Smooth muscle cell (in vitro differentiated cells): ENCODE data around the gene SYNDIG1L. TPM values are rescaled to one million over a fixed set of nuclear protein-coding genes. Genes with fewer than 3 reads are reported as not detected.

Source experiments
- DNase-seq: peaks from one replicate; lab custom pipeline; 2025; ENCODE audit not compliant: unreplicated experiment; lab: John Stamatoyannopoulos, UW
- H2AFZ ChIP-seq: fragments of 200-600 bp; sonication (generic); 2 replicates; pipeline ENCODE4 v1.6.0; 2016; ENCODE audit warnings: antibody characterized with exemption, low read depth, mild to moderate bottlenecking
- H3F3A ChIP-seq: fragments of 200-600 bp; sonication (generic); 2 replicates; pipeline ENCODE4 v1.6.0; 2017; ENCODE audit warnings: antibody characterized with exemption, low read depth
- H3K27ac ChIP-seq: fragments of 200-600 bp; sonication (generic); 2 replicates; pipeline ENCODE4 v1.5.1; 2016; ENCODE audit warnings: low read depth, mild to moderate bottlenecking
- H3K27me3 ChIP-seq: fragments of 200-600 bp; sonication (generic); 2 replicates; pipeline ENCODE4 v1.6.1; 2016; ENCODE audit warnings: low read depth, mild to moderate bottlenecking
- H3K36me3 ChIP-seq: fragments of 200-600 bp; sonication (generic); 2 replicates; pipeline ENCODE4 v1.5.1; 2016; ENCODE audit warnings: low read depth
- H3K4me1 ChIP-seq: fragments of 200-600 bp; sonication (generic); 2 replicates; pipeline ENCODE4 v1.5.1; 2016; ENCODE audit warnings: low read depth
- H3K4me2 ChIP-seq: fragments of 200-600 bp; sonication (generic); 2 replicates; pipeline ENCODE4 v1.6.0; 2016; ENCODE audit warnings: mild to moderate bottlenecking
- H3K4me3 ChIP-seq: fragments of 200-600 bp; sonication (generic); 2 replicates; pipeline ENCODE4 v1.5.1; 2016; ENCODE audit warnings: mild to moderate bottlenecking
- H3K79me2 ChIP-seq: fragments of 200-600 bp; sonication (generic); 2 replicates; pipeline ENCODE4 v1.6.0; 2016; ENCODE audit warnings: low read depth, mild to moderate bottlenecking
- H3K9ac ChIP-seq: fragments of 200-600 bp; sonication (generic); 2 replicates; pipeline ENCODE4 v1.6.0; 2016; ENCODE audit warnings: low read depth
- H3K9me3 ChIP-seq: fragments of 200-600 bp; sonication (generic); replicated peaks from 2 replicates; pipeline ENCODE4 v1.5.1; 2016; ENCODE audit warnings: low read depth
- H4K20me1 ChIP-seq: fragments of 200-600 bp; sonication (generic); 2 replicates; pipeline ENCODE4 v1.6.0; 2016; ENCODE audit warnings: low read depth
- CTCF ChIP-seq: fragments of 200-600 bp; sonication (generic); IDR thresholded peaks from 2 replicates; pipeline ENCODE4 v1.5.1; 2017; ENCODE audit warnings: borderline replicate concordance, mild to moderate bottlenecking, antibody characterized with exemption; ENCODE audit not compliant: insufficient read depth, poor library complexity, severe bottlenecking
- WGBS: methylation state at CpG from one replicate; pipeline ENCODE4 v1.1.7; 2016; ENCODE audit warnings: low lambda C conversion rate; 5-methylcytosine and 5-hydroxymethylcytosine counted together
- polyA plus RNA-seq: library from polyadenylated mRNA; unstranded; fragments of >200 nt; fragmentation: Nextera tagmentation; extraction: Ambion mirVana; gene quantifications from 2 replicates; pipeline ENCODE4 v1.2.1, GENCODE V29; 2016
- total RNA-seq: library from RNA; depleted of rRNA; stranded (reverse); fragments of >200 nt; gene quantifications from 2 replicates; pipeline ENCODE4 v1.2.3, GENCODE V29; 2014

The SYNDIG1L gene
- total and polyA plus RNA-seq, 2 experiments from 2014 or later: not detected

GRCh38 chr14:74407801-74408154, 18.2 kb downstream of the SYNDIG1L start:
- Histone ChIP-seq H3K27ac (no peak overlapping the region), H2AFZ (no peak overlapping the region), H3K9me3 (no peaks in the 10 kb centered on the region), H3F3A (no peaks in the 10 kb centered on the region), H3K4me1 (peaks cover 1% of the 10 kb centered on the region), H3K79me2 (no peaks in the 10 kb centered on the region), H3K4me2 (no peak overlapping the region), H3K9ac (no peak overlapping the region), H4K20me1 (no peaks in the 10 kb centered on the region), H3K27me3 (peaks cover 62% of the 10 kb centered on the region), H3K36me3 (no peaks in the 10 kb centered on the region), H3K4me3 (no peak overlapping the region)
- WGBS: 97% methylated on average over 5 of the region's 5 CpGs
- TF ChIP-seq CTCF: no peak
- no peak for DNase-seq

- Histone ChIP-seq H3F3A (no peaks in the 10 kb centered on the region), H3K4me2 (no peak overlapping the region), H3K79me2 (no peaks in the 10 kb centered on the region), H3K9ac (no peak overlapping the region), H2AFZ (no peak overlapping the region), H3K9me3 (no peaks in the 10 kb centered on the region), H3K4me1 (peaks cover 7% of the 10 kb centered on the region), H3K36me3 (no peaks in the 10 kb centered on the region), H4K20me1 (no peaks in the 10 kb centered on the region), H3K27ac (no peak overlapping the region), H3K27me3 (peaks cover 56% of the 10 kb centered on the region), H3K4me3 (no peak overlapping the region)
- 91% methylated on average over 17 of the region's 17 CpGs for WGBS
- DNase-seq: no peak
- no peak for TF ChIP-seq CTCF
Measured at GRCh38 chr14:74407021-74407800, 18.8 kb downstream of the SYNDIG1L start.

- Histone ChIP-seq H3K79me2 (no peaks in the 10 kb centered on the region), H3K27ac (no peak overlapping the region), H3K9ac (no peak overlapping the region), H2AFZ (no peak overlapping the region), H3K36me3 (no peaks in the 10 kb centered on the region), H4K20me1 (no peaks in the 10 kb centered on the region), H3K9me3 (no peaks in the 10 kb centered on the region), H3F3A (no peaks in the 10 kb centered on the region), H3K27me3 (peaks cover 55% of the 10 kb centered on the region), H3K4me3 (no peak overlapping the region), H3K4me1 (peaks cover 17% of the 10 kb centered on the region), H3K4me2 (no peak overlapping the region)
- 90% methylated on average over 4 of the region's 4 CpGs for whole genome bisulfite sequencing
- no peak for DNase-seq
- no peak for TF ChIP-seq CTCF
Measured at GRCh38 chr14:74405663-74406062, 20.3 kb downstream of the SYNDIG1L start.

GRCh38 chr14:74404435-74404834, 21.6 kb downstream of the SYNDIG1L start:
- Histone ChIP-seq H3K27me3 (peaks cover 56% of the 10 kb centered on the region), H2AFZ (no peak overlapping the region), H3K36me3 (no peaks in the 10 kb centered on the region), H3K9me3 (no peaks in the 10 kb centered on the region), H4K20me1 (no peaks in the 10 kb centered on the region), H3F3A (no peaks in the 10 kb centered on the region), H3K4me1 (peaks cover 17% of the 10 kb centered on the region), H3K4me3 (no peak overlapping the region), H3K79me2 (no peaks in the 10 kb centered on the region), H3K27ac (no peak overlapping the region), H3K4me2 (no peak overlapping the region), H3K9ac (no peak overlapping the region)
- no peak for TF ChIP-seq CTCF
- WGBS: 83% methylated on average over 7 of the region's 7 CpGs
- no peak for DNase-seq
